ENCODE results near the gene SLC19A2. TPM values are rescaled to one million over a fixed set of nuclear protein-coding genes. Genes with fewer than 3 reads are reported as not detected.

SLC19A2 gene
- total and polyA plus RNA-seq, 2 of the 8 experiments (the other 6 are each of a cell fraction or from before 2014, with no cell fraction given) = 21.2 to 23.2 TPM

- H3K27ac ChIP-seq (ENCODE audit: low read depth, low read length) = no peak overlapping the region
- H2BK12ac ChIP-seq (ENCODE audit: low read depth, low read length) = no peak overlapping the region
- no peak overlapping the region for H2BK20ac ChIP-seq (ENCODE audit: low read length)
- H3K79me1 ChIP-seq (ENCODE audit: low read depth, low read length) = no peaks in the 10 kb centered on the region; the same call in 1 of the 2 replicates
- no peaks in the 10 kb centered on the region for H3K9me3 ChIP-seq (ENCODE audit: insufficient read depth in 2 of 2, low read depth in 1 of 2, low read length in 1 of 2)
- no peak overlapping the region for H3K4me2 ChIP-seq (ENCODE audit: insufficient read depth in 1 of 2, low read depth in 2 of 2, low read length in 2 of 2)
- no peaks in the 10 kb centered on the region for H3K27me3 ChIP-seq (replicated peaks in 1 of 4; ENCODE audit: control insufficient read depth in 3 of 4, extremely low read depth in 1 of 4, insufficient read depth in 3 of 4, low read length in 3 of 4)
- H2BK120ac ChIP-seq (replicated peaks; ENCODE audit: low read depth, low read length) = no peak overlapping the region
- H4K91ac ChIP-seq (replicated peaks; ENCODE audit: insufficient read length, low read length) = no peak overlapping the region
- no peak overlapping the region for H3K9ac ChIP-seq (replicated peaks in 1 of 4; ENCODE audit: extremely low read depth in 1 of 4, low read depth in 3 of 4, low read length in 3 of 4)
- no peak overlapping the region for H2AK5ac ChIP-seq (ENCODE audit: low read depth, low read length)
- peaks cover 0 to 17% (median 6%) of the 10 kb centered on the region in 4 experiments; a peak in 5 of 8 replicates for H3K36me3 ChIP-seq (ENCODE audit: control insufficient read depth in 2 of 4, insufficient read depth in 4 of 4, low read length in 3 of 4)
- TF ChIP-seq GABPA (IDR thresholded peaks at IDR 0.05; ENCODE audit: borderline replicate concordance, insufficient read depth, low read length) = no peak
- no peak for TF ChIP-seq BCL11A (IDR thresholded peaks at IDR 0.05; ENCODE audit: low read depth in 2 of 2, low read length in 2 of 2)
- no peak for TF ChIP-seq GTF2F1 (IDR thresholded peaks at IDR 0.05; ENCODE audit: borderline replicate concordance, low read depth, low read length)
- no peak for TF ChIP-seq BACH1 (IDR thresholded peaks at IDR 0.05; ENCODE audit: low read length)
- no peak for TF ChIP-seq RFX5 (IDR thresholded peaks at IDR 0.05; ENCODE audit: borderline replicate concordance, low read depth, low read length)
- TF ChIP-seq NRF1 (IDR thresholded peaks at IDR 0.05; ENCODE audit: low read depth, low read length) = no peak
- TF ChIP-seq CHD2 (IDR thresholded peaks at IDR 0.05; ENCODE audit: low read length) = no peak
- TF ChIP-seq EZH2 (IDR thresholded peaks at IDR 0.05; ENCODE audit: low read depth, low read length, severe bottlenecking) = no peak
- TF ChIP-seq POLR2AphosphoS5 (IDR thresholded peaks at IDR 0.05; ENCODE audit: low read depth, low read length) = no peak
- no peak for TF ChIP-seq BRCA1 (IDR thresholded peaks at IDR 0.05; ENCODE audit: low read depth, low read length)
- no peak for TF ChIP-seq TBP (IDR thresholded peaks at IDR 0.05; ENCODE audit: low read depth, low read length)
- TF ChIP-seq RNF2 (IDR thresholded peaks at IDR 0.05; ENCODE audit: borderline replicate concordance, low read depth, low read length, missing control alignments, poor library complexity, severe bottlenecking) = no peak
- no peak for TF ChIP-seq KDM4A (IDR thresholded peaks at IDR 0.05; ENCODE audit: low read depth, low read length, severe bottlenecking)
- TF ChIP-seq RAD21 (IDR thresholded peaks at IDR 0.05 in 1 of 2, conservative IDR thresholded peaks at IDR 0.05 in 1 of 2; ENCODE audit: low read depth in 2 of 2, low read length in 2 of 2) = no peak
- no peak overlapping the region for H2BK15ac ChIP-seq (ENCODE audit: low read length)
- no peak overlapping the region for H3K4ac ChIP-seq (replicated peaks; ENCODE audit: insufficient read length, low read depth, low read length)
- H4K5ac ChIP-seq (ENCODE audit: insufficient read length, low read depth, low read length) = no peak overlapping the region
- DNase-seq (ENCODE audit: low read depth in 1 of 2, low spot score in 2 of 2) = no peak
- H3K4me1 ChIP-seq (replicated peaks in 1 of 4; ENCODE audit: control insufficient read depth in 3 of 4, insufficient read depth in 4 of 4, low read length in 3 of 4) = peaks cover 0 to 4% (median 2%) of the 10 kb centered on the region in 4 experiments; a peak in 5 of 7 replicates
- no peak overlapping the region for H4K8ac ChIP-seq (ENCODE audit: extremely low read depth, insufficient read depth, low read length)
- H3K79me2 ChIP-seq (ENCODE audit: control insufficient read depth in 1 of 2, insufficient read depth in 2 of 2, low read length in 2 of 2) = no peaks in the 10 kb centered on the region
- peaks cover 3% of the 10 kb centered on the region; the same call in 1 of the 2 replicates for H3K23me2 ChIP-seq (ENCODE audit: low read depth, low read length)
- ChIA-PET CTCF (ENCODE audit: partially characterized antibody) (interaction anchor here (0.7 to 3.5 kb wide), 6 partner anchors 10 to 862 kb away, joined by 3 to 37 read pairs (median 4); partner anchors contain the start of gene F5), POLR2A (ENCODE audit: partially characterized antibody) (no interaction called here)
- no peak overlapping the region for H3K23ac ChIP-seq (ENCODE audit: insufficient read length)
- no peak overlapping the region for H2BK5ac ChIP-seq (ENCODE audit: low read depth, low read length)
- H2AFZ ChIP-seq (ENCODE audit: low read length) = no peak overlapping the region
- no peak overlapping the region for H3K18ac ChIP-seq (ENCODE audit: extremely low read depth, low read length)
- no peak for FAIRE-seq
- H3K56ac ChIP-seq (replicated peaks; ENCODE audit: insufficient read length, low read depth, low read length) = no peak overlapping the region
- H3K14ac ChIP-seq (ENCODE audit: insufficient read length) = no peak overlapping the region
- no peak overlapping the region for H3K4me3 ChIP-seq (ENCODE audit: extremely low read depth in 1 of 4, insufficient read depth in 2 of 4, low read depth in 3 of 4, low read length in 4 of 4)
- no peaks in the 10 kb centered on the region for H4K20me1 ChIP-seq (replicated peaks in 1 of 2; ENCODE audit: control insufficient read depth in 1 of 2, insufficient read depth in 2 of 2, low read length in 2 of 2)
Observed at GRCh38 chr1:169465281-169465680, 20.5 kb downstream of the SLC19A2 start.

All from H1 (cell line).